Neuronal stem cell (in vitro differentiated cells): Measurements from ENCODE around the gene SYCE3.
A peak's percentile ranks its signal among the peaks of the same experiment; 100 is the strongest.

Source experiments
- DNase-seq: peaks from one replicate; pipeline ENCODE4 v3.0.0-alpha.2; 2013; ENCODE audit warnings: low spot score
- H2AFZ ChIP-seq: one replicate; pipeline ENCODE4 v1.6.1; 2013; ENCODE audit warnings: mild to moderate bottlenecking, low read length, inconsistent platforms
- H2AK5ac ChIP-seq: 2 replicates; pipeline ENCODE4 v1.6.1; 2013; ENCODE audit warnings: low read depth, mild to moderate bottlenecking, inconsistent platforms, low read length, moderate library complexity, mixed read lengths
- H2BK120ac ChIP-seq: 2 replicates; pipeline ENCODE4 v1.6.1; 2013; ENCODE audit warnings: low read depth, mild to moderate bottlenecking, inconsistent platforms, low read length, moderate library complexity, mixed read lengths
- H2BK12ac ChIP-seq: one replicate; pipeline ENCODE4 v1.6.1; 2013; ENCODE audit warnings: low read length, inconsistent platforms
- H2BK15ac ChIP-seq: 2 replicates; pipeline ENCODE4 v1.6.1; 2013; ENCODE audit warnings: mild to moderate bottlenecking, low read length, inconsistent platforms, mixed read lengths
- H2BK5ac ChIP-seq: one replicate; pipeline ENCODE4 v1.6.1; 2013; ENCODE audit warnings: inconsistent platforms, mild to moderate bottlenecking, low read length, moderate library complexity
- H3K14ac ChIP-seq: one replicate; pipeline ENCODE4 v1.6.1; 2013; ENCODE audit warnings: low read length, inconsistent platforms
- H3K18ac ChIP-seq: 2 replicates; pipeline ENCODE4 v1.6.1; 2013; ENCODE audit warnings: low read length, inconsistent platforms
- H3K23ac ChIP-seq: 2 replicates; pipeline ENCODE4 v1.6.1; 2013; ENCODE audit warnings: low read depth, mild to moderate bottlenecking, mixed read lengths, low read length, inconsistent platforms; ENCODE audit not compliant: poor library complexity
- H3K27ac ChIP-seq: replicated peaks from 3 replicates; pipeline ENCODE4 v1.5.1; 2013; ENCODE audit warnings: low read length, inconsistent platforms
- H3K27me3 ChIP-seq, 3 experiments: 2 replicates each; pipeline ENCODE4 v1.6.1; 2013; ENCODE audit warnings: low read length in 3 of 3, mild to moderate bottlenecking in 2 of 3, inconsistent platforms in 1 of 3, low read depth in 1 of 3, mixed read lengths in 1 of 3, moderate library complexity in 1 of 3; ENCODE audit not compliant: control insufficient read depth in 3 of 3, insufficient read depth in 3 of 3
- H3K36me3 ChIP-seq, 2 donors: replicated peaks in 1 of 2; 2 replicates each; pipeline ENCODE4 v1.6.1; 2013; ENCODE audit warnings: low read length in 2 of 2; ENCODE audit not compliant: control insufficient read depth in 2 of 2, insufficient read depth in 2 of 2
- H3K4ac ChIP-seq: 2 replicates; pipeline ENCODE4 v1.6.1; 2013; ENCODE audit warnings: inconsistent platforms, mild to moderate bottlenecking, low read length, moderate library complexity
- H3K4me1 ChIP-seq, 2 donors: 1 replicate in 1 of 2; 2 replicates in 1 of 2; pipeline ENCODE4 v1.6.1; 2013; ENCODE audit warnings: low read length in 2 of 2, low read depth in 1 of 2; ENCODE audit not compliant: control insufficient read depth in 2 of 2, insufficient read depth in 1 of 2
- H3K4me2 ChIP-seq: one replicate; pipeline ENCODE4 v1.6.1; 2013; ENCODE audit warnings: mild to moderate bottlenecking, low read length, inconsistent platforms; ENCODE audit not compliant: insufficient read depth, poor library complexity, severe bottlenecking
- H3K4me3 ChIP-seq, 2 donors: 2 replicates each; pipeline ENCODE4 v1.5.1; 2013; ENCODE audit warnings: low read length in 2 of 2, mild to moderate bottlenecking in 2 of 2, inconsistent platforms in 1 of 2, moderate library complexity in 1 of 2
- H3K79me1 ChIP-seq: one replicate; pipeline ENCODE4 v1.6.1; 2013; ENCODE audit warnings: low read depth, mild to moderate bottlenecking, inconsistent platforms, low read length, moderate library complexity
- H3K9ac ChIP-seq: one replicate; pipeline ENCODE4 v1.6.1; 2013; ENCODE audit warnings: mild to moderate bottlenecking, low read depth, low read length, inconsistent platforms; ENCODE audit not compliant: poor library complexity
- H3K9me3 ChIP-seq, 2 donors: replicated peaks in 1 of 2; 2 replicates each; pipeline versions ENCODE3 to v1.6.1; 2013; ENCODE audit warnings: low read length in 2 of 2, mild to moderate bottlenecking in 2 of 2, inconsistent platforms in 1 of 2, low read depth in 1 of 2, mixed read lengths in 1 of 2, moderate library complexity in 1 of 2; ENCODE audit not compliant: control insufficient read depth in 2 of 2, insufficient read depth in 1 of 2
- H4K8ac ChIP-seq: one replicate; pipeline ENCODE4 v1.6.1; 2013; ENCODE audit warnings: low read depth, mild to moderate bottlenecking, inconsistent platforms, low read length, moderate library complexity
- H4K91ac ChIP-seq: one replicate; pipeline ENCODE4 v1.6.1; 2013; ENCODE audit warnings: low read length, low read depth, mild to moderate bottlenecking, inconsistent platforms; ENCODE audit not compliant: poor library complexity
- WGBS, 2 donors: extraction: QIAGEN DNeasy Blood & Tissue Kit; methylation state at CpG; one replicate each; pipeline ENCODE4 v1.1.7; 2013; ENCODE audit warnings: missing lambda C conversion rate in 2 of 2, mixed read lengths in 1 of 2; ENCODE audit not compliant: insufficient read length in 2 of 2, insufficient replicate concordance in 1 of 2; ENCODE audit errors: extremely low coverage in 2 of 2; 5-methylcytosine and 5-hydroxymethylcytosine counted together

The SYCE3 gene

DNA sequence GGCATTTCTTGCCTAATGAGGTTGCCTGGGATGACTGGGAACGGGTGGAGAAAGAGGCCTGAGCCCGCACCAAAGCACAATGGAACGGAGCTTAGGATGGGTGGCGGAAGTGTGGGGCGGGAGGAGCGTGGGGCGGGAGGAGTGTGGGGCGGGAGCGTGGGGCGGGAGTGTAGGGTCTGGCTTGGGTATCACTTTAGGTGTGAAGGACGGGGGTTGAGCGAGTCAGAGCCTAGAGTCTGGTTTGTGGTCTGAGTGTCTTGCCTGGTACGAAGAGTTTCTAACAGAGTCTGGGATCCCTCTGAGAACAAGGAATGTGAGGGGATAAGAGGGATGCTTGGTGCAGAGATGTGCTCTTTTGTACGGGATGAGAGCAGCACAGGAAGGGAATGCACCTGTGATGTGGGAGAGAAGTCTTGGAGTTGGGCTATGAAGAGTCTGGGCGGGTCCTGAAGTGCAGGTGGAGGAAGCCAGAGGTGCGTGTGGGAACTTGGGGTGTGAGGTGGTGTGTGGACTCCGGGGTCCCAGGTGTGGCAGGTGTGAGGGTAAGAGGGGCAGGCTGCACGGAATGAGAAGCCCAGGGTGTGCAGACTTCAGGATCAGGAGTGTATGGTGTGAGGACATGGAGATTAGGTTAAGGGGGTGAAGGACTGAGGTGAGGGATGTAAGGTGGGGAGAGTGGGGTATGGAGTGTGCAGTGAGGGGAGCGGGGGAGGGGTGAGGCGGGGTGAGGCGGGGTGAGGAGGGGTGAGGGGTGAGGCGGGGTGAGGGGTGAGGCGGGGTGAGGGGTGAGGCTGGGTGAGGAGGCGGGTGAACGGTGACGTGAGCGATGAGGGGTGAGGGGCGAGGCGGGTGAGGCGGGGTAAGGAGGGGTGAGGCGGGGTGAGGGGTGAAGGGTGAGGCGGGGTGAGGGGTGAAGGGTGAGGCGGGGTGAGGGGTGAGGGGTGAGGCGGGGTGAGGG, 1.0 kb downstream of the SYCE3 start:
- Histone ChIP-seq H3K27me3 (peaks cover 0 to 17% (median 6%) of the 10 kb centered on the region in 3 experiments), H3K4me1 (peaks cover 0 to 5% of the 10 kb centered on the region in 2 donors), H2BK12ac (no peak overlapping the region), H4K91ac (no peak overlapping the region), H2AK5ac (peak overlapping the region; percentile 43), H2BK5ac (peak overlapping the region; percentile 75), H3K4me3 (no peak overlapping the region), H2BK15ac (no peak overlapping the region), H3K9ac (no peak overlapping the region), H3K79me1 (peaks cover 2% of the 10 kb centered on the region), H3K36me3 (no peaks in the 10 kb centered on the region), H3K18ac (peak overlapping the region; percentile 31), H2AFZ (no peak overlapping the region), H3K4ac (no peak overlapping the region), H3K9me3 (no peaks in the 10 kb centered on the region), H3K4me2 (no peak overlapping the region), H3K23ac (no peak overlapping the region), H2BK120ac (peak overlapping the region; percentile 28), H3K14ac (no peak overlapping the region), H4K8ac (no peak overlapping the region), H3K27ac (no peak overlapping the region)
- WGBS, 2 donors = no CpG with 5 or more reads among the region's 34 CpGs
- DNase-seq = no peak

DNA sequence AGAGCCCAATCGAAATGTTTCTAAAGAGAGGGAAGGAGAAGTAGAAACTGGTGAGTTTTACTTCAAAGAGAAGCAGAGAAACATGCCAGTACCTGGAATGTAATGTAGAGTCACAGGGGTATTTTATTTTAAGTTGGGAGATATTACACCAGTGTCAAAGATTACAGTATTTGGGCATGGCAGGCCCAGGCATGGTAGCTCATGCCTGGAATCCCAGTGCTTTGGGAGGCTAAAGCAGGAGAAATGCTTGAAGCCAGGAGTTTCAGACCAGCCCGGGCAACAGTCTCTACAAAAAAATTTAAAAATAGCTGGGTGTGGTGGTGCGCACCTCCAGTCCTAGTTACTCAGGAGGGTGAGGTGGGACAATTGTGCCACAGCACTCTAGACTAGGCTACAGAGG, 2.7 kb downstream of the SYCE3 start:
- H3K4me2 ChIP-seq = no peak overlapping the region
- H2BK15ac ChIP-seq = no peak overlapping the region
- no peak overlapping the region for H2BK12ac ChIP-seq
- no peak overlapping the region for H2BK120ac ChIP-seq
- WGBS, 2 donors = no CpG with 5 or more reads among the region's 3 CpGs
- H3K9ac ChIP-seq = no peak overlapping the region
- H3K36me3 ChIP-seq = no peaks in the 10 kb centered on the region
- H3K27me3 ChIP-seq = peaks cover 0 to 17% (median 6%) of the 10 kb centered on the region in 3 experiments
- no peak overlapping the region for H2BK5ac ChIP-seq
- H3K14ac ChIP-seq = no peak overlapping the region
- H3K27ac ChIP-seq = no peak overlapping the region
- no peak overlapping the region for H3K4me3 ChIP-seq
- no peak overlapping the region for H3K4ac ChIP-seq
- H2AK5ac ChIP-seq = no peak overlapping the region
- H2AFZ ChIP-seq = no peak overlapping the region
- peaks cover 2% of the 10 kb centered on the region for H3K79me1 ChIP-seq
- no peak overlapping the region for H3K18ac ChIP-seq
- no peak overlapping the region for H4K91ac ChIP-seq
- no peak for DNase-seq
- H4K8ac ChIP-seq = no peak overlapping the region
- no peak overlapping the region for H3K23ac ChIP-seq
- peaks cover 0 to 5% of the 10 kb centered on the region in 2 donors for H3K4me1 ChIP-seq
- H3K9me3 ChIP-seq = no peaks in the 10 kb centered on the region

DNA sequence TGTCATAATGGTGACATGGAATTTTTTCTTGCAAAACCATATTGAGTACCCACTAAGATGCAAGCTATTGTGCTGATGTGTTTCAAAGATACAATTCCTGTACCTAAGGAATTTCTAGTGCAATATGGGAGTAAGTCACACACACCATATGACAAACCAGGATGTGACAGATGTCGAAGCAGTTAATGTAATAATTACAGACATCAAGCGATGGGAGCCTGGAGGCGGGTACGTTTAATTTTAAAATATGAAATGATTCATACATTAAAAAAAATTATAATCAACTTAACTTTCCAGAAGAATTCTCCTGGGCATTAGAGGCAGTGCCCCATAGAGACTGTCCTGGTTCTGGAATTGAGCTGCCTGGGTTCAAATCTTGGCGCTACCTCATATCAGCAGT, 6.0 kb downstream of the SYCE3 start:
- no peak overlapping the region for H4K8ac ChIP-seq
- peaks cover 1% of the 10 kb centered on the region for H3K79me1 ChIP-seq
- no peak overlapping the region for H2BK12ac ChIP-seq
- no peak overlapping the region for H3K4ac ChIP-seq
- H3K23ac ChIP-seq = no peak overlapping the region
- H3K9me3 ChIP-seq = no peaks in the 10 kb centered on the region
- no peaks in the 10 kb centered on the region for H3K36me3 ChIP-seq
- H3K4me1 ChIP-seq = no peaks in the 10 kb centered on the region
- DNase-seq = no peak
- H2AFZ ChIP-seq = no peak overlapping the region
- no peak overlapping the region for H3K4me2 ChIP-seq
- H2AK5ac ChIP-seq = no peak overlapping the region
- H3K9ac ChIP-seq = no peak overlapping the region
- H3K27me3 ChIP-seq = peaks cover 0 to 22% (median 0%) of the 10 kb centered on the region in 3 experiments
- WGBS, 2 donors = no CpG with 5 or more reads among the region's 5 CpGs
- H3K18ac ChIP-seq = no peak overlapping the region
- H3K14ac ChIP-seq = no peak overlapping the region
- no peak overlapping the region for H2BK5ac ChIP-seq
- no peak overlapping the region for H3K27ac ChIP-seq
- no peak overlapping the region for H2BK120ac ChIP-seq
- H3K4me3 ChIP-seq = no peak overlapping the region
- no peak overlapping the region for H4K91ac ChIP-seq
- H2BK15ac ChIP-seq = no peak overlapping the region

DNA sequence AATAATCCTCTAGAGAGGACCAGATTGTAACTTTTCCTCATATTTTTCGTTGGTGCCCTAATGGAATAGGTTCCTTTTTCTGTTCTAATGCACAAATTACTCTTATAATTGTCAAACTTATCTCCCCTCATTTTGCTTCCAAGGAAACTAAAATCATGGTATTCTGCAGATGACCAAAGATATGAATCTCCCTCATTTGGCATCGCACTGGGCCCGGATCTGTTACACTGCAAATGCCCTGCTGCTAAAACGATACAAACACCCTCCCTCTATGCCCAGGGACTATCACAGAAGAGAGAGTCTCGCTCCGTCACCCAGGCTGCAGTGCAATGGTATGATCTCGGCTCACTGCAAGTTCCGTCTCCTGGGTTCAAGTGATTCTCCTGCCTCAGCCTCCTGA, 9.4 kb downstream of the SYCE3 start:
- peaks cover 0 to 21% (median 0%) of the 10 kb centered on the region in 3 experiments for H3K27me3 ChIP-seq
- no peak overlapping the region for H3K4ac ChIP-seq
- H3K4me3 ChIP-seq = no peak overlapping the region
- H3K14ac ChIP-seq = no peak overlapping the region
- no peak overlapping the region for H2AFZ ChIP-seq
- no peak overlapping the region for H2BK120ac ChIP-seq
- no peak overlapping the region for H2BK12ac ChIP-seq
- H2BK5ac ChIP-seq = no peak overlapping the region
- no peak overlapping the region for H3K18ac ChIP-seq
- H3K9ac ChIP-seq = no peak overlapping the region
- H3K36me3 ChIP-seq = no peaks in the 10 kb centered on the region
- no peaks in the 10 kb centered on the region for H3K79me1 ChIP-seq
- H3K9me3 ChIP-seq = no peaks in the 10 kb centered on the region
- no peak overlapping the region for H2AK5ac ChIP-seq
- DNase-seq = no peak
- H3K4me2 ChIP-seq = no peak overlapping the region
- no peak overlapping the region for H3K23ac ChIP-seq
- H3K27ac ChIP-seq = no peak overlapping the region
- no peak overlapping the region for H4K8ac ChIP-seq
- H3K4me1 ChIP-seq = no peaks in the 10 kb centered on the region
- no peak overlapping the region for H4K91ac ChIP-seq
- WGBS, 2 donors = no CpG with 5 or more reads among the region's 8 CpGs
- H2BK15ac ChIP-seq = no peak overlapping the region
